Measurements from ENCODE around the gene TMEM165.

The TMEM165 gene

DNA sequence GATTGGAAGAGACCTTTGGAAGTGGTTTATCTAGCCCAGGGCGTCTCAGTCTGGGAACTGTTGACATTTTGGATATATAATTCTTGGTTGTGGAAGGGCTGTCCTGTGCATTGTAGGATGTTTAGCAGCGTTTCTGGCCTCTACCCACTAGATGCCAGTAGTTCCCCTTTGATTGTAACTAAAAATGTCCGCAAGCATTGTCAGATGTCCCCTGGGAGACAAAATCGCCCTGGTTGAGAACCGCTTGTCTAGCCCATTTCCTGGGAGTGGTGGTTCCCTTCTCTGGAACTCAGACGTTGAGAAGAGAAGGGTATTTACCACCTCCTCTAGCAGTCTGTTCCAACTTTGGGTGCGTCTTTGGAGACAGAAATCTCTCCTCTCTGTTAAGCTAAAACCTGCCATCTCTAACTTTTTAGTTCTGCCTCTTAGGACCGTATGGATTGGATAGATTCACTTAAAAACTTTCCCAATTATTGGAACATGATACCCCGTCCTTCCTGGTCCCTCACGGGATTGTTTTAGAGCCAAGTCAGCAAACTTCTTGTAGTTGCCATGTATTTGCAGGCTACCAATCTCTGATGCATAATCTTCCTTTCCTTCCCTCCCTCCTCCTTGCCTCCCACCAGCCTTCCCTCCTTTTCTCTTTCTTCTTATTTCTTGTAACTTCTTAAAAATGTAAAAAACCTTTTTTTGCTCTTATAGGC is 13.9 kb downstream of the TMEM165 start:
- no peak for DNase-seq

DNA sequence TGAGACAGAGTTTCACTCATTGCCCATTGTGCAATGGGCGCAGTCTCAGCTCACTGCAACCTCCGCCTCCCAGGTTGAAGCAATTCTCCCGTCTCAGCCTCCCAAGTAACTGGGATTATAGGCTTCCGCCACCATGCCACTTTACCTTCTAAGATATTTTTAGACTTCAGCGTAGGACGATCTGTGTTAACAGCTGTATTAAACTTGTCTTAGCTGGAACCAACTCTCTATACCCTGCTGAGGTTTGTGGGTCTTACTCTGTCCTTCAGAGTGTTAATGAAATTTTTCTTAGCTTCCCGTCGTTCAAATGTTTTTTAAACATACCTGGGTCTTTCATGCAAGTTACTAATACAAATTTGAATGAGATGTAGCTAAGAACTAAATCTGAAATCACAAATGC is 14.7 kb downstream of the TMEM165 start:
- DNase-seq: no peak

DNA sequence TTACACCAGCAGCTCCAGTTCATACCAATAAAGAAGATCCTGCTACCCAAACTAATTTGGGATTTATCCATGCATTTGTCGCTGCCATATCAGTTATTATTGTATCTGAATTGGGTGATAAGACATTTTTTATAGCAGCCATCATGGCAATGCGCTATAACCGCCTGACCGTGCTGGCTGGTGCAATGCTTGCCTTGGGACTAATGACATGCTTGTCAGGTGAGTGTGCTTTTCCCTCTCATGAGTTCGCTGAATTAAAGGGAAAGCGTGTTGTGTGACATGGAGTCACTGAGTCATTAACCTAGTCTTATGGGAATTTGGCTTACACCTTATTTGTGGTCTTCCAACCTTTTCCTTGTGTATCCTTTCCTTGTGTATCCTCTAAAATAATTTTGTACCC is 15.9 kb downstream of the TMEM165 start:
- no peak for DNase-seq

DNA sequence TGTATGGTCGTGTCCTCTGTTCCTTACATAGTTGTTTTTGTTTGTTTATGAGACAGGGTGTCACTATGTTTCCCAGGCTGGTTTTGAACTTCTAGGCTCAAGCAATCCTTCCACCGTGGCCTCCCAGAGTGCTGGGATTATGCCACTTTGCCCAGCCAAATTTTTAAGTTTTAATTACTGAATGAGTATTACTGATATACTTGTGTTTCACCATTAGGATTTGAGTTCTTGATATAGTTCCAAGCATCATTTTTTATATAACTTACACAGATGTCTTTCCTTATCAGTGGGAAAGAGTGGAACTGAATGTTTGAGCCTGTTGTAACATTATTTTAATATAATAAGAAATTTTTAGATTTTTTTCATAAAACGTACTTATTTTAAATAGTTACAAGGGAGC is 20.4 kb downstream of the TMEM165 start:
- DNase-seq: no peak

DNA sequence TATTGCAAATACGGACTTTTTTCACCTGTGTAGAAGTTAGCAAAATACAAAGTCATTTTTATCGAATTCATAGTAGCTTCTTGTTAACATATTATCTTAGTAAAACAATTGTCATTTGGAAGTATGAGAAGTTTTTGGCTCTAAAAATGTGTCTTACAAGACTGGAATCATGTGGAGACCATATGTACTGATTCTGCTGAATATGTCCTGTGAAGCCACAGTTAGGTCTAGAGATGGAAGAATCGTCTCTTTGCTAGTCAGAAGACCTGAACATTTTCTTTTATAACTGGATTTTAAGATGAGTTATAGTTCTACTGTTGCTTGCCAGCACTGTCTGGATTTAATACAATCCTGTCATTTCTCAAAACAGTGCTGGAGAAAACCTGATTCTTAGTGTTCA is 29.0 kb downstream of the TMEM165 start:
- DNase-seq: no peak

DNA sequence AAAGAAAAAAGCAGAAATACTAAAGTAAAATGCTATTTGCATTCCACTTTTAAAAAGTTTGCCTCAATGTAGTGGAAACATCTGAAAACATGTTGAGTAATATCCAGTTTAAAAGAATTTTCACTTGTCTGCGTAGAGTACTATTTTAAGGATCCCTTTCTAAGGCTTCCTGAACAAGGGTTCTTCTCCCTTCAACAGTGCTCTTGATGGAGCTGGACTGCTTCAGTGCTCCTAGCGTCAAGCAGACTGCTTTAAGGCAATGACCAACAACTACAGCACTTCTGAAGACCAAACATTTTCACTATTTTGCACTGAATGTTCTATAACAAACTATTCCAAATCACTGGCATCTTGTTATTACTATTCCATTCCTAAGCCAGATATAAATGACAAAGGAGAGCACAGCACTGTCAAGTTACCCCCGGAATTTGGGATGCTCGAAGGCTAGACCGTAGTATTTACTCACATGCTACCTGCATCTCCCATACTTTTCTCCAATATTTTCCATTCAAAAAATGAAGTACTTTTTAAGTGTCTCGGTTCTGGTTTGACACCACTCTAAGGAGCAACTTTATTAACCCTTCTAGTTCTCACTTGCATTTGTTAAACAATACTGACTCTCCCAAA is 36.1 kb downstream of the TMEM165 start:
- no peak for DNase-seq

DNA sequence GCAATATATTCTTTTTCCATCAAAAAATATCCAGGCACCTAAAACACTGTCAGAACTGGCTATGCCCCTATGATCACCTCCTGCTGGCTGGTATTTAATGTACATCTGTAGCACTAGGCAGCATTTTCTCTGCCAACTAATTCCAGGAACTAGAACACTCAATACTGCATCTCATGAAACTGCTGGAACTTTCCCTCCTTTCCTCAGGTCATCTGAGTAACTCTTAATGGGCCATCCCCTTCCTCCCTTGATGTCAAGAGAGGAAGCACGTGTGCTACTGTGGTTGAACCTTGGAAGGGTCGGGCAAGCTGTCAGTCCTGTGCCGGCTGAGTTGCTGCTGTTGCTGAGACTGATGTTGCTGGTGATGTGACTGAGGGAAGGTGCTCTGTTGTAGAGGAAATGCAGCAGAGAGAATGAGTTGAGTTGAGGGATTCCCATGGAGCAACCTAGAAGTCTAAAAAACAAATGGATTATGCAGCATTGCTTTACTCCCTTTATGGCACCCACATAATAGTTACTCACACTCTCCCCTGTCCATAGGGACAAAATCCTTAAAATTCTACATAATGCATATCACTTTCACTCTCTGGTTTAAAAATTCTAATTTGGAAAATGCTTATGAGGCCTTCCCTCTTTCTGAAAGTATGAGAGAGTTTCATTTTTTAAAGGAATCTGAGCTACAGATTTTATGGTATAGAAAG is 39.5 kb downstream of the TMEM165 start:
- DNase-seq: peak; percentile 42

DNA sequence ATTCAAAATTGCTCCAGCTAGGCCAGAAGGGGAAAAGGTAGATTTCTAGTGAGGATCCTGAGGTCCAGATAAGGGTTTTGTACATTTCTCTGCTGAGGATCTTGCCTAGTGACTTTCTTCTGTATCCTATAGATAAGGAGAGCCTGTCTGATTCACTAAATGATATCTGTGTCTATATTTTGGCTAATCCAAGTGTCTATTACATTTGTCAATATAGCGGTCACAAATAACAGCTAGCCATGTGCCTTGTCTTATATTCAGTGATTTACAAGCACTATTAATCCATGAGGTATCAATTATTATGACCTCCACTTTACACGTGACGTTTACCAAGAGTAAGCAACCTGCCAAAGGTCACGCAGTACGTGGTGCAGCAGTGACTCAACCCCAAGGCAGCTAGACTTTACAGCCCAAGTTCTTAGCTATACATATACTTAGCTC is 41.6 kb downstream of the TMEM165 start:
- no peak for DNase-seq

DNA sequence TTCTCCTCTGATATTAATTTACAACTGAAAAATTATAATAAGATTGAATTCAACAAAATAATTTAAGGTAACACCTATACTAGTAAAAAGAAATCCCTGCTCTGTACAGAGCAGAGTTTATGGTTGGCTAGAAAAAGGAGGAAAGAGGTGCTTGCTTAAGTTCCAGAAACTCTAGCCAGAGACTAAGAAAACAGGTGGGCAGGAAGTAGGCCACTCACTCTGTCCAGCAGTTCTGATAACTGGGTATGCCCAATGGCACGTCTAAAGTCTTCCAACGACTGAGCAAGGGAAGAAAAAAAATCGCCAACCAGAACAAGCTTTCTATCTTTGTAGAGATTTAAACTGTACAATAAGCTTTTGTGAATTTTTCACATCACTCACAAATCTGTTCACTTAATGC is 42.1 kb downstream of the TMEM165 start:
- no peak for DNase-seq

DNA sequence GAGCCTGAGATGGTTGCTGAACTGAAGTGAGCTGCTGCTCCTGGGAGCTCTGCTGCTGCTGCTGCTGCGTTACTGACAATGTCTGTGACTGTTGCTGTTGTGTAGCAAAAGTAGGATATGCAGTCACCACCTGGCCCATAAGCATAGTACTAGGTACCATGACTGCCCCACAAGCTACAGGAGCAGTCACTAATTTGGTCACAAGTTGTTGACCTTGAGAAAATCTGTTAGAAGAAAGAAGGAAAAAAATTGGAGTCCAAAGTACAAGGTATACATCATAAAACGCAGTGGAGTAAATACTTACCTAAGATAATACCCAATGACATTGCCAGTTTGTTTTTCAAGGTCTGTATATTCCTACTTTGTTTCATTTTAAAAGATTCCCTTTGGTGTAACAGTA is 42.6 kb downstream of the TMEM165 start:
- no peak for DNase-seq

DNA sequence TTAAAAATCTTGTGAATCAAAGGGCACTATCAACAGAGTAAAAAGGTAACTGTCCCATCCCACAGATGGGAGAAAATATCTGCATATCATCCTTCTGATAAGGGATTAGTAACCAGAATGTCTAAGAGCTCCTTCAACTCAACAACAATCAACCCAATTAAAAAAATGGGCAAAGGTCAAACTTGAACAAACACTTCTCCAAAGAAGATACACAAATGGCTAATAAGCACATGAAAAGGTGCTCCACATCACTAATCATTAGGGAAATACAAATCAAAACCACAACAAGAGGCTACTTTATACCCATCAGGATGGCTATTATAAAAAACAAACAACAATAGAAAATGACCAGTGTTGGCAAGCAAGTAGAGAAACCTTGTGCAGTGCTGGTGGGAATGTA is 43.3 kb downstream of the TMEM165 start:
- no peak for DNase-seq

DNA sequence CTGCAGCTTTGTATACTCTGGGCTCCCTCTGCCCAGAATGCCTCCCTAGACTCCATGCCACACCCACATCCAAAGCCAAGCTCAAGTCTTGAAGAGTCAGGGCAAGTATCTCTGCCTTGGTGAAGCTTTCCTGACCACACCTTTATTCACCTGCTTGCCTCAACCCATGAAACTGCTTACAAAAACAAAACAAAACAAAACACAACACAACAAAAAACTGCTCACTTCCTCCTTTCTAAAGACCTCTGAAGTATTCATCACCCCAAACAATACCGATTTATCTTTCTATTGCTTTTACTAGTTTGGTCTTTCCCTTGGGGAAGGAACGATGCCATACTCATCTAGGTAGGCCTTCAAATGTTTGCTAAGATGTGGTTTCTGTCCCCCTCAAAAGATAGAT is 45.0 kb downstream of the TMEM165 start:
- no peak for DNase-seq

DNA sequence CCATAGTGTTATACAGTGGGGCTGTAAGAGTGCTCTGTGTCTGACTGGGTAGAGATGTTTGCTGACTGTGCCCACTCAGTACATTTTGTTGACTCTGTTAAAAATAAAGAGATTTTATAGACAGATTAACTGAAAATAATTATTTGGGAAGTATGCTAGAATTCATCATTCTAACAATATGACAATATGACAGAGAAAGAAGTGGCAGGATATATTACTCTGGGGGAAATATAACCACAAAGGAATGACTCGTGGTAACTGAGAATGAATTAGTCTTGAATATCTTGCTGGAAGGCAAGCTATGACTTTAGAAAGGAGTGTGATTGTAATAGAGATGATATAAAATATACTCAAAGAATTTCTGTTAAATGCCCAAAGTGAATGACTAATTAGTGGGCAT is 46.8 kb downstream of the TMEM165 start:
- no peak for DNase-seq

DNA sequence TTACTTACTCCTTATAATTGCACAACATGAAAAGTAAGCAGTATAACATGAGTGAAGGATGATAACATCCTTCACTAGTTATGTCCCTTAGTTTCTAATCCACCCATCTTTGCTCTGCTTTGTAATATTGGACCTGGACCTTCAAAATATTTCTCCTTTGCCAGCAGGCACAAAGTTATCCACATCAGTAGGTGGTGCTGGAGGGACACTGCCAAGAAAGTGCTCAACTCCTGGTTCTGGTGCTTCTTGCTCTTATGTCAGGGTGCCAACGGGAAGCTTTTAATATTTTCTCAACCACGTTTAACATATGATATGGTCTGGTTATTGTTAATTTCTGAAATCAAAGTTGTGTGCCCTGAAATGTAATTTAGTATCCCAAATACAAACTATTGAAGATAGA is 49.1 kb downstream of the TMEM165 start:
- DNase-seq: no peak

DNA sequence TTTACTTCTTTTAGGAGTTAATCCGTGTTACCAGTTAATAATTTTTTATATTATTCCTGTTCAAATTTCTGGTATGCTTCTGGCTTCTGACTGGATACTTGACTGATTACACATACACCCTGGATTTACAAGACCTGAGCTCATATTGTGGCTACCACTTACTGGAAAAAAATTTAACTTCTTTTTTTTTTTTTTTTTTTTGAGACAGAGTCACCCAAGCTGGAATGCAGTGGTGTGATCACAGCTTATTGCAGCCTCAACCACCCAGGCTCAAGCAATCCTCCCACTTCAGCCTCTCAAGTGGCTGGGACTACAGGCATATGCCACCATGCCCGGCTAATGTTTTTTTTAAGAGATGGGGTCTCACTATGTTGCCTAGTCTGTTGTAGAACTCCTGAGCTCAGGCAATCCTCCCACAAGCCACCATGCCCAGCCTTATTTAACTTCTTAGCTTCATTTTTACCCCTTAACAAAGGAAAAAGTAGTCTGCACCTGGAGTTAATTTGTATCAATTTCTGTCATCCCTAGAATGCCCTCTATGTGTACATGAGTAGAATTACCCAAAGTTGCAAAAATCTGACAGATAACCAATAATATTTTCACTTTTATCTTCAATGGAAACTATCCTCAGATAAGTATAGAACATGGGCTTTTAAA is 50.3 kb downstream of the TMEM165 start:
- no peak for DNase-seq

DNA sequence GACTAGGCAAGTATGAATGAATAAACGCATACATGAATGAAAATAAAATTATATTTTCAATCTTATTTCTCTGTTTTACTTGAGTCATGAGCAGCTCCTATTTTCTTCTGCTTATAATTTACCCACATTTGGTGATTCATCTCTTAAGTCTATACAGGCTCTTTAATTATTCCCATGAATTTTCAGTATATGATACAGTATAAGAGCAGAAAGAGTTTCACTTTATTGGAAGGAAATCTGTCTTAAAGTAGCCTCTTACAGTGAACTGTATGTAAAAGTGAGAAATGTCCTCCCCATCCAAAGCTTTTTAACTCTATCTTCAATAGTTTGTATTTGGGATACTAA is 50.8 kb downstream of the TMEM165 start:
- DNase-seq: no peak

DNA sequence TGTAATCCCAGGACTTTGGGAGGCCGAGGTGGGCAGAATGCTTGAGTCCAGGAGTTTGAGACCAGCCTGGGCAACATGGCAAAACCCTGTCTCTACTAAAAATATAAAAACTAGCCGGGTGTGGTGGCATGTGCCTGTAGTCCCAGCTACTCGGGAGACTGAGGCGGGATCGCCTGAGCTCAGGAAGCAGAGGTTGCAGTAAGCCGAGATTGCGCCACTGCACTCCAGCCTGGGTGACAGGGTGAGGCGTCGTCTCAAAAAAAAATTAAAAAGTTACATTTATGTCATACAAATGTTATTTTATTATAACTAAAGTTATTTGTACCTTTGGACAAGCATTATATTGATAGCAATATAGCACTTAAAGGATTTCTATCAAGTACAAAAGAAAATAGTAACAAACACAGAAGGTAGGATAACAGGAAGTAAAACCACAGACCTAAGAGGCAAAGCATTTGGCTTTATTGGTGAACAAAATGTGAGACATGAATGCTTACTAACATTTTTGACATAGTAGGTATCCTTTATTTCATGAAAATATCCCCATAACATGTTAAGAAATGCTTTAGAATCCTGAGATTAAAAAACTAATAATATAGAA is 51.5 kb downstream of the TMEM165 start:
- no peak for DNase-seq

DNA sequence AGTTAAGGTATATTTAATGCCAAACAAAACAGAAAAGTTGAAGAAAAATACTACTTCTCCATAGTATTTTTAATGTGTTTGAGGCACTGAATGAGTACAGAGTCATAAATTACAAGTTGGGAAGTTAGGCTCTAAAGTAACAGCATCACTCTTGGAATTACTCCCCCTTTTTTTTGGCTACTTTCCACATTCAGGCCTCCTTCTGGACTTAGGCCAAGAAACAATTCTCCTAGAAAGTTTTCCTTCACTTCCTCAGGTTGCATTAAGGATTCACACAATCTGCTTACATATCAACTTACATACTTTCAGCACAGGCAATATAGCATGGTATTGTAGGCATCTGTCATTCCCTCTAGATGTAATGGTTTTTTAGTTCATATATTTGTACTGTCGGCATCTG is 52.1 kb downstream of the TMEM165 start:
- DNase-seq: no peak

DNA sequence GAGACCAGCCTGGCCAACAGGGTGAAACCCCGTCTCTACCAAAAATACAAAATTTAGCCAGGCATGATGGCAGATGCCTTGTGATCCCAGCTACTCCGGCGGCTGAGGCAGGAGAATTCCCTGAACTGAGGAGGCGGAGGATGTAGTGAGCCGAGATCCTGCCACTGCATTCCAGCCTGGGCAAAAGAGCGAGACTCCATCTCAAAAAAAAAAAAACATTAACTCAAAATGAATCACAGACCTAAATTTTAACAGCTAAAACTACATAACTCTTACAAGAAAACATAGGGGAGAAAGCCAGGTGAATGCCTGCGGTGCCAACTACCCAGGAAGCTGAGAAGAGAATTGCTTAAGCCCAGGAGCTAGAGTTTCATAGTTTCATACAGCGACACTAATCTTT is 54.8 kb downstream of the TMEM165 start:
- no peak for DNase-seq

DNA sequence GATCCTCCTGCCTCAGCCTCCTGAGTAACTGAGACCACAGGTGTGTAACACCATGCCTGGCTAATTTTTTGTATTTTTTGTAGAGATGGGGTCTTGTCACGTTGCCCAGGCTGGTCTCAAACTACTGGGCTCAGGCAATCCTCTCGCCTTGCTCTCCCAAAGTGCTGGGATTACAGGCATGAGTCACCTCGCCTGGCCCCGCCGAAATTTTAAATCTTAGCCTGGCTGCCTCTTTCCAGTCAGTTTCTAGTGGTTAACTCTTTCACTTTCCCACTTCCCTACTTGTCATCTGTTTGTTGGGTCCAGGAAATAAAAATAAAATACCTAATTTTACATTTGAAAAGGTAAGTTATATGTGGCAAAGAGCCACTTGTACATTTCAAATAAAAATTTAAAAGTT is 62.4 kb downstream of the TMEM165 start:
- DNase-seq: no peak

DNA sequence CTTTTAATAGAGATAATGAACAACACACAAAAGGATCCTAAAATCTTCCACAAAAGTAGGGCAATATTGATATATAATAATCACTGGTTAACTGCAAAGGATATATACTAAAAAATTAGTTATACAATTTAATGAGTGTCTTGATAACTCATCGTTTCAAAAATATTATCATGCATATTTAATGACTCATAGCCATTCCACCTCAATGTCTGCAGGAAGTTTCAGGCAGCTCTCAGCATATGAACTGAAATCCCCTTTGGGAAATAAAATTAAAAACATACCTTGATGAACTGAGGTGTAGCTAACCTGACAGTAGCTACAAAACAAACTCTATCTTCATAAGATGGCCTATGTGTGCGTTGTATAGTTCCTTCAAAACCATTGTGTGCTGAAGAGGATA is 62.9 kb downstream of the TMEM165 start:
- no peak for DNase-seq

DNA sequence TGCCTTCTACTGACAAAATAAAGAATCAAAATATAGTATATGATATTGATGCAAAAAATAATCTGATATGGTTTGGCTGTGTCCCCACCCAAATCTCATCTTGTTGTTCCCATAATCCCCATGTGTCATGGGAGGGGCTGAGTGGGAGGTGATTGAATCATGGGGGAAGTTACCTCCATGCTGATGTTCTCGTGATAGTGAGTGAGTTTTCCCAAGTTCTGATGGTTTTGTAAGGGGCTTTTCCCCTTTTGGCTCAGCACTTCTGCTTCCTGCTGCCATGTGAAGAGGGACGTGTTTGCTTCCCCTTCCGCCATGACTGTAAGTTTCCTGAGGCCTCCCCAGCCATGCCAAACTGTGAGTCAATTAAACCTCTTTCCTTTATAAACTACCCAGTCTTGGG is 70.2 kb downstream of the TMEM165 start:
- no peak for DNase-seq

DNA sequence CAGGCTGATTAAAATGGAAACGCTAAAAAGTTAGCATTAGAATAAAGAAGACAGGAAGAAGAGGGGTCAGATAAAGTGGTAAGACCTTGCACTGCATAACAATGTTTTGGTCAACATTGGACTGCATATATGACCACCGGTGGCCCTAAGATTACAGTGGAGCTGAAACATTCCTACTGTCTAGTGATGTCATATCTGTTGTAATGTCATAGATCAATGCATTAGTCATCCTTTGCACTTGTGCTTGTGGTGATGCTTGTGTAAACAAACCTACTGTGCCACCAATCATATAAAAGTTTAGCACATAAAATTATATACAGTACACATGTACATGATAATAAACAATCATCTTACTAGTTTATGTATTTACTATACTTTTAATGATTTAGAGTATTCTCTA is 73.0 kb downstream of the TMEM165 start:
- no peak for DNase-seq

DNA sequence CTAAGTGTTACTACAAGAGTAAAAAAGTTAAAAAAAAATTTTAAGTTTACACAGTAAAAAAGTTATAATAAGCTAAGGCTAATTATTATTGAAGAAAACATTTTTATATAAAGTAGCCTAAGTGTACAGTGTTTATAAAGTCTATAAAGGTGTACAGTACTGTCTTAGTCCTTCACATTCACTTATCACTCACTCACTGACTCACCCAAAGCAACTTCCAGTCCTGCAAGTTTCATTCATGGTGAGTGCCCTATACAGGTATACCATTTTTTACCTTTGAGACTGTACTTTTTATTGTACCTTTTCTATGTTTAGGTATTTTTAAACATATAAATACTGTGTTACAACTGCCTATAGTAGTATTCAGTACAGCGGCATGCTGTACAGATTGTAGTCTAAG is 74.2 kb downstream of the TMEM165 start:
- no peak for DNase-seq

Measured in stimulated activated CD4-positive, alpha-beta T cell treated with anti-CD3 and anti-CD28 coated beads, Interleukin-1b, Interleukin-23, amount 100 ng/mL, for 48 hours (primary cell).